ENCODE measurements around the gene CTNND1.

The CTNND1 gene

GRCh38 chr11:57868491-57868890 is 106.9 kb downstream of the CTNND1 start:
- TF ChIP-seq REST (IDR thresholded peaks at IDR 0.05; ENCODE audit: insufficient read depth in 1 of 2, low read depth in 2 of 2, low read length in 2 of 2) (no peak), SIN3A (IDR thresholded peaks at IDR 0.05; ENCODE audit: borderline replicate concordance, insufficient read depth, low read length) (no peak), FOXP2 (optimal IDR thresholded peaks at IDR 0.05; ENCODE audit: borderline replicate concordance, extremely low read depth, extremely low read length, insufficient read depth) (no peak), TAF1 (IDR thresholded peaks at IDR 0.05; ENCODE audit: borderline replicate concordance, insufficient read depth, low read length) (no peak)

Measured in PFSK-1 (cell line).